Natural killer cell treated with Interleukin-12 subunit alpha and Interleukin-12 subunit beta and Interleukin-15 and Interleukin-18, amount 100 ng/mL, for 72 hours (primary cell): ENCODE results near the gene COX10. TPM values are rescaled to one million over a fixed set of nuclear protein-coding genes. Genes with fewer than 3 reads are reported as not detected.

Source experiments
- ATAC-seq, 2 donors: fragments of 150-1000 bp; cut with Tn5 transposase in 1 of 2; sonication (Bioruptor Pico), chemical (Tn5 transposase) in 1 of 2; 2 replicates each; pipeline ENCODE4 v1.10.0; 2021
- DNase-seq: peaks from one replicate; pipeline ENCODE4 v3.0.0; 2022; ENCODE audit warnings: low spot score
- H3K27ac Mint-ChIP-seq, 2 donors: 1 replicate in 1 of 2; 2 replicates in 1 of 2; pipeline ENCODE4 v1.8.0; 2022; ENCODE audit warnings: mixed read lengths in 2 of 2, mild to moderate bottlenecking in 1 of 2, moderate library complexity in 1 of 2
- H3K27me3 Mint-ChIP-seq, 2 donors: 1 replicate in 1 of 2; 2 replicates in 1 of 2; pipeline ENCODE4 v1.8.0; 2022; ENCODE audit warnings: mixed read lengths in 2 of 2
- H3K36me3 Mint-ChIP-seq: one replicate; pipeline ENCODE4 v1.8.0; 2022; ENCODE audit warnings: mixed read lengths
- H3K4me1 Mint-ChIP-seq, 2 donors: 1 replicate in 1 of 2; 2 replicates in 1 of 2; pipeline ENCODE4 v1.8.0; 2022; ENCODE audit warnings: low read depth in 2 of 2, mixed read lengths in 2 of 2, mild to moderate bottlenecking in 1 of 2
- H3K4me3 Mint-ChIP-seq: one replicate; pipeline ENCODE4 v1.8.0; 2022; ENCODE audit warnings: mixed read lengths
- H3K9me3 Mint-ChIP-seq: 2 replicates; pipeline ENCODE4 v1.8.0; 2022; ENCODE audit warnings: mixed read lengths
- total RNA-seq, 2 donors: library from RNA; stranded (reverse); gene quantifications; one replicate each; pipeline ENCODE4 v1.2.3, GENCODE V29; 2022

The COX10 gene
- total RNA-seq, 2 donors from 2014 or later: 22.7 to 26.4 TPM

GRCh38 chr17:14201021-14201987 lies 132.0 kb downstream of the COX10 start:
- Mint-ChIP-seq H3K27ac (peak overlapping the region; percentile 89 to 93), H3K27me3 (no peaks in the 10 kb centered on the region), H3K4me3 (peak overlapping the region; percentile 77), H3K36me3 (peaks cover 6% of the 10 kb centered on the region), H3K4me1 (peaks cover 95 to 100% of the 10 kb centered on the region in 2 donors), H3K9me3 (no peaks in the 10 kb centered on the region)
- ATAC-seq: peak in 1 of 2 donors; percentile 60
- DNase-seq: no peak

- H3K27me3 Mint-ChIP-seq: no peaks in the 10 kb centered on the region
- peaks cover 6% of the 10 kb centered on the region for H3K36me3 Mint-ChIP-seq
Observed at GRCh38 chr17:14201988-14202380, 132.7 kb downstream of the COX10 start.

GRCh38 chr17:14202388-14203166 lies 133.3 kb downstream of the COX10 start:
- DNase-seq (no peak), ATAC-seq (no peak)
- Mint-ChIP-seq H3K36me3 (peaks cover 6% of the 10 kb centered on the region), H3K4me1 (peaks cover 93 to 94% of the 10 kb centered on the region in 2 donors), H3K4me3 (peak overlapping the region; percentile 77), H3K27me3 (no peaks in the 10 kb centered on the region), H3K9me3 (no peaks in the 10 kb centered on the region), H3K27ac (peak overlapping the region; percentile 89 to 93)

More at GRCh38 chr17:14201988-14202380, 132.7 kb downstream of the COX10 start:
- ATAC-seq (no peak), DNase-seq (no peak)
- H3K4me3 Mint-ChIP-seq: peak overlapping the region; percentile 77
- H3K9me3 Mint-ChIP-seq: no peaks in the 10 kb centered on the region
- H3K4me1 Mint-ChIP-seq: peaks cover 94 to 95% of the 10 kb centered on the region in 2 donors
- H3K27ac Mint-ChIP-seq: peak overlapping the region; percentile 89 to 93

- H3K27ac Mint-ChIP-seq: peak overlapping the region; percentile 89 to 93
- ATAC-seq (no peak), DNase-seq (no peak)
- no peaks in the 10 kb centered on the region for H3K27me3 Mint-ChIP-seq
- peak overlapping the region; percentile 3 for H3K4me3 Mint-ChIP-seq
- peaks cover 92 to 94% of the 10 kb centered on the region in 2 donors for H3K4me1 Mint-ChIP-seq
- no peaks in the 10 kb centered on the region for H3K9me3 Mint-ChIP-seq
- peaks cover 6% of the 10 kb centered on the region for H3K36me3 Mint-ChIP-seq
Observed at GRCh38 chr17:14203388-14203787, 134.1 kb downstream of the COX10 start.

- ATAC-seq (no peak), DNase-seq (no peak)
- Mint-ChIP-seq H3K4me3 (peak overlapping the region; percentile 24), H3K4me1 (peaks cover 92 to 94% of the 10 kb centered on the region in 2 donors), H3K36me3 (peaks cover 6% of the 10 kb centered on the region), H3K9me3 (no peaks in the 10 kb centered on the region), H3K27ac (peak overlapping the region; percentile 89 to 93), H3K27me3 (no peaks in the 10 kb centered on the region)
Observed at GRCh38 chr17:14204084-14204483, 134.8 kb downstream of the COX10 start.

GRCh38 chr17:14204546-14204945 lies 135.2 kb downstream of the COX10 start:
- peak overlapping the region; percentile 24 for H3K4me3 Mint-ChIP-seq
- H3K9me3 Mint-ChIP-seq: no peaks in the 10 kb centered on the region
- H3K27me3 Mint-ChIP-seq: no peaks in the 10 kb centered on the region
- no peak for ATAC-seq
- H3K36me3 Mint-ChIP-seq: peaks cover 6% of the 10 kb centered on the region
- H3K4me1 Mint-ChIP-seq: peaks cover 88 to 92% of the 10 kb centered on the region in 2 donors
- peak overlapping the region; percentile 89 to 93 for H3K27ac Mint-ChIP-seq
- DNase-seq: no peak

- Mint-ChIP-seq H3K4me3 (peak overlapping the region; percentile 86), H3K4me1 (peaks cover 88 to 90% of the 10 kb centered on the region in 2 donors), H3K9me3 (no peaks in the 10 kb centered on the region), H3K36me3 (peaks cover 6% of the 10 kb centered on the region), H3K27me3 (no peaks in the 10 kb centered on the region), H3K27ac (peak overlapping the region; percentile 89 to 93)
- DNase-seq (no peak), ATAC-seq (no peak)
Observed at GRCh38 chr17:14205380-14205779, 136.1 kb downstream of the COX10 start.

- H3K36me3 Mint-ChIP-seq: peaks cover 6% of the 10 kb centered on the region
Observed at GRCh38 chr17:14205992-14206461, 136.7 kb downstream of the COX10 start.

GRCh38 chr17:14206891-14207290 lies 137.6 kb downstream of the COX10 start:
- H3K4me1 Mint-ChIP-seq: peaks cover 80 to 85% of the 10 kb centered on the region in 2 donors
- ATAC-seq (no peak), DNase-seq (no peak)
- no peaks in the 10 kb centered on the region for H3K9me3 Mint-ChIP-seq
- H3K4me3 Mint-ChIP-seq: no peak overlapping the region
- peaks cover 6% of the 10 kb centered on the region for H3K36me3 Mint-ChIP-seq
- H3K27me3 Mint-ChIP-seq: no peaks in the 10 kb centered on the region
- peak overlapping the region; percentile 17 to 88 for H3K27ac Mint-ChIP-seq

More at GRCh38 chr17:14205992-14206461, 136.7 kb downstream of the COX10 start:
- H3K4me1 Mint-ChIP-seq: peaks cover 84 to 86% of the 10 kb centered on the region in 2 donors
- H3K27me3 Mint-ChIP-seq: no peaks in the 10 kb centered on the region
- H3K27ac Mint-ChIP-seq: peak overlapping the region; percentile 89 to 93
- no peaks in the 10 kb centered on the region for H3K9me3 Mint-ChIP-seq
- DNase-seq (peak; percentile 72), ATAC-seq (peak; percentile 81 to 84)
- H3K4me3 Mint-ChIP-seq: peak overlapping the region; percentile 86

GRCh38 chr17:14207791-14208190 lies 138.5 kb downstream of the COX10 start:
- Mint-ChIP-seq H3K27ac (peak overlapping the region; percentile 17 to 88), H3K27me3 (no peaks in the 10 kb centered on the region), H3K4me1 (peaks cover 71 to 82% of the 10 kb centered on the region in 2 donors), H3K36me3 (peaks cover 6% of the 10 kb centered on the region), H3K4me3 (peak overlapping the region; percentile 33), H3K9me3 (no peaks in the 10 kb centered on the region)
- ATAC-seq (no peak), DNase-seq (no peak)

GRCh38 chr17:14209215-14209614 lies 139.9 kb downstream of the COX10 start:
- peaks cover 56 to 72% of the 10 kb centered on the region in 2 donors for H3K4me1 Mint-ChIP-seq
- H3K36me3 Mint-ChIP-seq: peaks cover 5% of the 10 kb centered on the region
- no peak overlapping the region for H3K4me3 Mint-ChIP-seq
- H3K27ac Mint-ChIP-seq: peak overlapping the region in 1 of 2 donors; percentile 37
- DNase-seq (no peak), ATAC-seq (no peak)
- no peaks in the 10 kb centered on the region for H3K9me3 Mint-ChIP-seq
- H3K27me3 Mint-ChIP-seq: no peaks in the 10 kb centered on the region

- Mint-ChIP-seq H3K27ac (no peak overlapping the region), H3K9me3 (no peaks in the 10 kb centered on the region), H3K36me3 (no peaks in the 10 kb centered on the region), H3K4me3 (no peak overlapping the region), H3K4me1 (peaks cover 36 to 52% of the 10 kb centered on the region in 2 donors), H3K27me3 (no peaks in the 10 kb centered on the region)
- ATAC-seq: no peak
- no peak for DNase-seq
Observed at GRCh38 chr17:14211246-14211645, 141.9 kb downstream of the COX10 start.

GRCh38 chr17:14211801-14212200 lies 142.5 kb downstream of the COX10 start:
- Mint-ChIP-seq H3K27me3 (no peaks in the 10 kb centered on the region), H3K9me3 (no peaks in the 10 kb centered on the region), H3K27ac (peak overlapping the region in 1 of 2 donors; percentile 49), H3K36me3 (no peaks in the 10 kb centered on the region), H3K4me1 (peaks cover 34 to 48% of the 10 kb centered on the region in 2 donors), H3K4me3 (no peak overlapping the region)
- no peak for ATAC-seq
- no peak for DNase-seq
